Measurements from ENCODE around the gene CHD1. TPM values are rescaled to one million over a fixed set of nuclear protein-coding genes. Genes with fewer than 3 reads are reported as not detected.

The CHD1 gene
- total RNA-seq, 2 experiments from 2014 or later: 44.5 to 46.0 TPM

GRCh38 chr5:98933445-98934072 is 4.8 kb upstream of the CHD1 start:
- H3K4me1 Mint-ChIP-seq (ENCODE audit: low read depth): peaks cover 40% of the 10 kb centered on the region
- ATAC-seq (no peak), DNase-seq (peak; percentile 64)
- no peaks in the 10 kb centered on the region for H3K27me3 Mint-ChIP-seq (ENCODE audit: low read depth)
- POLR2A ChIA-PET: interaction anchor here (0.7 to 1.3 kb wide), 5 partner anchors 9 to 104 kb away, joined by 3 to 7 read pairs (median 3); no protein-coding TSS in a partner anchor
- H3K36me3 Mint-ChIP-seq (ENCODE audit: low read depth): peaks cover 22% of the 10 kb centered on the region
- no peaks in the 10 kb centered on the region for H3K9me3 Mint-ChIP-seq (ENCODE audit: insufficient read depth)
- peak overlapping the region; percentile 82 for H3K27ac Mint-ChIP-seq
- peak overlapping the region; percentile 17 for H3K4me3 Mint-ChIP-seq
- CTCF ChIA-PET: interaction anchor here (0.9 to 1.6 kb wide), 5 partner anchors 11 to 164 kb away, joined by 3 to 10 read pairs (median 5); no protein-coding TSS in a partner anchor

- Mint-ChIP-seq H3K27ac (no peak overlapping the region), H3K36me3 (ENCODE audit: low read depth) (peaks cover 29% of the 10 kb centered on the region), H3K9me3 (ENCODE audit: insufficient read depth) (no peaks in the 10 kb centered on the region), H3K27me3 (ENCODE audit: low read depth) (no peaks in the 10 kb centered on the region), H3K4me1 (ENCODE audit: low read depth) (peaks cover 43% of the 10 kb centered on the region), H3K4me3 (peak overlapping the region; percentile 95)
- CTCF ChIA-PET: interaction anchor here (1.4 to 2.1 kb wide), 3 partner anchors 10 to 129 kb away, joined by 3 to 10 read pairs (median 8); no protein-coding TSS in a partner anchor
- POLR2A ChIA-PET: no interaction called here
- DNase-seq (no peak), ATAC-seq (no peak)
Observed at GRCh38 chr5:98930972-98931762, 2.4 kb upstream of the CHD1 start.

DNA sequence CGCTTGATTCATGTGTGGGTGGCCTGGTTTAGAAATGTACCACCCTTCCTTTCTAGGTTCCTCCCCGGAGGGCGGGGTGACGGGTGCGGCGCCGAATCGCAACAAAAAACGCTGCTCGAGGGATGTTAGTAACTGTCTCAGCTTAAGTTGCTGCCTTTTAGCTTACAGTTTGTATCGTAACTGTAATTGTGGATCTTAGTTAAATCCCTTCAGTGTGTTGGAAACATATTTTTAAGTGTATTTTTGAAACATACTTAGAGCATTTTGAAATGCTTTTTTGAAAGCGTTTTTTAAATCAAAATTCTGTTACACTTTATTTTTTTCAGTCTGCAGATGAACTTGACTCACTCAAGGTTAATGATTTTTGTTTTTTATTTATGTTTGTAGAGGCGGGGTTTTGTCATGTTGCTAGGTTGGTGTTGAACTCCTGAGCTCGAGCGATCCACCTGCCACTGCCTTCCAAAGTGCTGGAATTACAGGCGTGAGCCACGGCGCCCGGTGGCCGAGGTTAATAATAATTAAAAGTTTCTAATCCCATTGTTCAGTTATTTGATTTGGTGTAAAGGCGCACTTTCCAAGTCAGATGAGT is 997 bp upstream of the CHD1 start:
- ATAC-seq: peak; percentile 78
- peak overlapping the region; percentile 100 for H3K27ac Mint-ChIP-seq
- peak overlapping the region; percentile 95 for H3K4me3 Mint-ChIP-seq
- peaks cover 54% of the 10 kb centered on the region for H3K4me1 Mint-ChIP-seq (ENCODE audit: low read depth)
- DNase-seq: peak; percentile 95
- peaks cover 38% of the 10 kb centered on the region for H3K36me3 Mint-ChIP-seq (ENCODE audit: low read depth)
- H3K27me3 Mint-ChIP-seq (ENCODE audit: low read depth): no peaks in the 10 kb centered on the region
- POLR2A ChIA-PET: interaction anchor here (0.6 to 2.5 kb wide), 14 partner anchors 8 to 162 kb away, joined by 3 to 24 read pairs (median 6); no protein-coding TSS in a partner anchor
- CTCF ChIA-PET: interaction anchor here (1.4 to 2.1 kb wide), 4 partner anchors 9 to 131 kb away, joined by 3 to 10 read pairs (median 6); no protein-coding TSS in a partner anchor
- no peaks in the 10 kb centered on the region for H3K9me3 Mint-ChIP-seq (ENCODE audit: insufficient read depth)

GRCh38 chr5:98927989-98928872 is 576 bp downstream of the CHD1 start:
- Mint-ChIP-seq H3K4me3 (peak overlapping the region; percentile 95), H3K4me1 (ENCODE audit: low read depth) (peaks cover 53% of the 10 kb centered on the region), H3K27ac (peak overlapping the region; percentile 100), H3K27me3 (ENCODE audit: low read depth) (no peaks in the 10 kb centered on the region), H3K36me3 (ENCODE audit: low read depth) (peaks cover 44% of the 10 kb centered on the region), H3K9me3 (ENCODE audit: insufficient read depth) (no peaks in the 10 kb centered on the region)
- ATAC-seq (peak; percentile 36), DNase-seq (peak; percentile 49)
- ChIA-PET POLR2A (interaction anchor here (0.7 to 2.5 kb wide), 13 partner anchors 10 to 1396 kb away, joined by 3 to 24 read pairs (median 8); no protein-coding TSS in a partner anchor), CTCF (no interaction called here)

GRCh38 chr5:98927242-98927988 is 1.4 kb downstream of the CHD1 start:
- peak overlapping the region; percentile 96 for H3K27ac Mint-ChIP-seq
- H3K4me1 Mint-ChIP-seq (ENCODE audit: low read depth): peaks cover 48% of the 10 kb centered on the region
- peaks cover 45% of the 10 kb centered on the region for H3K36me3 Mint-ChIP-seq (ENCODE audit: low read depth)
- H3K9me3 Mint-ChIP-seq (ENCODE audit: insufficient read depth): no peaks in the 10 kb centered on the region
- ChIA-PET POLR2A (interaction anchor here (1.1 to 2.4 kb wide), 3 partner anchors 9 to 23 kb away, joined by 3 to 11 read pairs (median 4); no protein-coding TSS in a partner anchor), CTCF (interaction anchor here (1.0 to 1.1 kb wide), 2 partner anchors 20 to 22 kb away, joined by 3 read pairs; no protein-coding TSS in a partner anchor)
- H3K27me3 Mint-ChIP-seq (ENCODE audit: low read depth): no peaks in the 10 kb centered on the region
- ATAC-seq: peak; percentile 6
- DNase-seq: peak; percentile 57
- peak overlapping the region; percentile 95 for H3K4me3 Mint-ChIP-seq

GRCh38 chr5:98923966-98924365 is 4.8 kb downstream of the CHD1 start:
- DNase-seq: no peak
- peaks cover 50% of the 10 kb centered on the region for H3K36me3 Mint-ChIP-seq (ENCODE audit: low read depth)
- ChIA-PET POLR2A (interaction anchor here (1.0 kb wide), 1 partner anchor 10 kb away, joined by 4 read pairs; no protein-coding TSS in a partner anchor), CTCF (interaction anchor here (1.0 to 2.2 kb wide), 10 partner anchors 10 to 155 kb away, joined by 3 to 7 read pairs (median 4); no protein-coding TSS in a partner anchor)
- no peaks in the 10 kb centered on the region for H3K27me3 Mint-ChIP-seq (ENCODE audit: low read depth)
- H3K4me3 Mint-ChIP-seq: no peak overlapping the region
- no peak for ATAC-seq
- no peaks in the 10 kb centered on the region for H3K9me3 Mint-ChIP-seq (ENCODE audit: insufficient read depth)
- H3K27ac Mint-ChIP-seq: no peak overlapping the region
- H3K4me1 Mint-ChIP-seq (ENCODE audit: low read depth): peaks cover 48% of the 10 kb centered on the region

GRCh38 chr5:98921947-98922505 is 6.8 kb downstream of the CHD1 start:
- CTCF ChIA-PET: interaction anchor here (0.6 to 2.6 kb wide), 8 partner anchors 9 to 138 kb away, joined by 3 to 9 read pairs (median 5); no protein-coding TSS in a partner anchor
- ATAC-seq (no peak), DNase-seq (no peak)
- Mint-ChIP-seq H3K9me3 (ENCODE audit: insufficient read depth) (no peaks in the 10 kb centered on the region), H3K4me1 (ENCODE audit: low read depth) (peaks cover 52% of the 10 kb centered on the region), H3K27ac (no peak overlapping the region), H3K36me3 (ENCODE audit: low read depth) (peaks cover 58% of the 10 kb centered on the region), H3K4me3 (no peak overlapping the region), H3K27me3 (ENCODE audit: low read depth) (no peaks in the 10 kb centered on the region)
- POLR2A ChIA-PET: interaction anchor here (0.6 to 0.9 kb wide), 3 partner anchors 11 to 68 kb away, joined by 3 to 5 read pairs (median 3); no protein-coding TSS in a partner anchor

DNA sequence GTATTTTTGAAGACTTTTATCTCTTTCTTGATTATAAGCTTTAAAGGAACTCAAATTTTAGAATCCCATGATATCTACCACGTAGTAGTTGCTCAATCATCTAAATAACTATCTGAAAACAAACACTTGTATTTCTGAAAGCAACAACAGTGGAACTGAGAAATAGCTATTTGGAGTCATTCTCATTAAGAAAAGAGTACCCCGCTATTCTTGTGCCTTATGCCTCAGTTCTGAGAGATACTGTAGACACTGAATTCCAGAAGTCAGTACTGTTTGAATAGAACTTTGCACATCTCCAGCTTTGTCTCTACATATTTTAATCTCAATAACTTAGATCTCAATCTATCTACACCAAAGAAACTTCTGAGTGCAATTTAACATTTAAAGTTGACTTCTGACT is 11.4 kb downstream of the CHD1 start:
- CTCF ChIA-PET: interaction anchor here (1.2 kb wide), 1 partner anchor 143 kb away, joined by 10 read pairs; no protein-coding TSS in a partner anchor
- H3K27me3 Mint-ChIP-seq (ENCODE audit: low read depth): no peaks in the 10 kb centered on the region
- POLR2A ChIA-PET: interaction anchor here (1.3 to 2.2 kb wide), 2 partner anchors 10 to 12 kb away, joined by 4 to 11 read pairs; partner anchors contain the start of gene CHD1
- H3K4me3 Mint-ChIP-seq: no peak overlapping the region
- H3K9me3 Mint-ChIP-seq (ENCODE audit: insufficient read depth): no peaks in the 10 kb centered on the region
- ATAC-seq (no peak), DNase-seq (no peak)
- peaks cover 47% of the 10 kb centered on the region for H3K4me1 Mint-ChIP-seq (ENCODE audit: low read depth)
- no peak overlapping the region for H3K27ac Mint-ChIP-seq
- H3K36me3 Mint-ChIP-seq (ENCODE audit: low read depth): peaks cover 45% of the 10 kb centered on the region

DNA sequence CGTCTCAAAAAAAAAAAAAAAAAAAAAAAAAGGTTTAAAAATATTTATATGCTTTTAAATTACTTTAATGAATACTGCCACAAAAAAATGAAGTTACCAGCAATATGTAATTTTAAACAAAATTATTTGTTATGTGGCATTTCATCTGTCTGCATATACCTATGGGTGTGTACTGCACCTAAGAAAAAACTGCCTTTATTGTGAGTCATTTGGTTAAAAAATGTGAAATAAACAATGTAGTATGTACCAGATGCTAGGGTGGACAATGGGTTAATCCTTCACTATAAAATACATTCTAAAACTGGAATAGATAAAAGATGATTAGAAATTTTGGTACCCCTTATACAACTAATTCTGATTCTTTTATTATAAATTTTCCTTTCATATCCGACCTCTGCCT is 12.3 kb downstream of the CHD1 start:
- H3K4me3 Mint-ChIP-seq: no peak overlapping the region

GRCh38 chr5:98913911-98914310 is 14.9 kb downstream of the CHD1 start:
- CTCF ChIA-PET: interaction anchor here (0.9 to 2.0 kb wide), 5 partner anchors 8 to 119 kb away, joined by 3 to 9 read pairs (median 4); no protein-coding TSS in a partner anchor

More for the DNA sequence above, 12.3 kb downstream of the CHD1 start:
- no peak for DNase-seq
- peaks cover 41% of the 10 kb centered on the region for H3K4me1 Mint-ChIP-seq (ENCODE audit: low read depth)
- ATAC-seq: no peak
- POLR2A ChIA-PET: no interaction called here
- H3K27ac Mint-ChIP-seq: no peak overlapping the region
- CTCF ChIA-PET: interaction anchor here (1.2 kb wide), 1 partner anchor 144 kb away, joined by 10 read pairs; no protein-coding TSS in a partner anchor
- H3K9me3 Mint-ChIP-seq (ENCODE audit: insufficient read depth): no peaks in the 10 kb centered on the region
- peaks cover 43% of the 10 kb centered on the region for H3K36me3 Mint-ChIP-seq (ENCODE audit: low read depth)
- no peaks in the 10 kb centered on the region for H3K27me3 Mint-ChIP-seq (ENCODE audit: low read depth)

More at GRCh38 chr5:98913911-98914310, 14.9 kb downstream of the CHD1 start:
- Mint-ChIP-seq H3K4me1 (ENCODE audit: low read depth) (peaks cover 37% of the 10 kb centered on the region), H3K27ac (no peak overlapping the region), H3K4me3 (no peak overlapping the region), H3K9me3 (ENCODE audit: insufficient read depth) (no peaks in the 10 kb centered on the region), H3K27me3 (ENCODE audit: low read depth) (no peaks in the 10 kb centered on the region), H3K36me3 (ENCODE audit: low read depth) (peaks cover 36% of the 10 kb centered on the region)
- ATAC-seq (no peak), DNase-seq (no peak)
- POLR2A ChIA-PET: interaction anchor here (2.8 kb wide), 1 partner anchor 15 kb away, joined by 24 read pairs; the partner anchor contains the start of gene CHD1
